Smooth muscle cell of bladder (primary cell): ENCODE data around the gene IGHMBP2. TPM values are rescaled to one million over a fixed set of nuclear protein-coding genes. Genes with fewer than 3 reads are reported as not detected.

ENCODE experiments used
- total RNA-seq: library from RNA; depleted of rRNA; stranded (reverse); fragments of >200 nt; gene quantifications from 2 replicates; pipeline ENCODE4 v1.2.3, GENCODE V29; 2014

IGHMBP2 gene
- 5.4 and 7.7 TPM in 2 replicates for total RNA-seq

DNA sequence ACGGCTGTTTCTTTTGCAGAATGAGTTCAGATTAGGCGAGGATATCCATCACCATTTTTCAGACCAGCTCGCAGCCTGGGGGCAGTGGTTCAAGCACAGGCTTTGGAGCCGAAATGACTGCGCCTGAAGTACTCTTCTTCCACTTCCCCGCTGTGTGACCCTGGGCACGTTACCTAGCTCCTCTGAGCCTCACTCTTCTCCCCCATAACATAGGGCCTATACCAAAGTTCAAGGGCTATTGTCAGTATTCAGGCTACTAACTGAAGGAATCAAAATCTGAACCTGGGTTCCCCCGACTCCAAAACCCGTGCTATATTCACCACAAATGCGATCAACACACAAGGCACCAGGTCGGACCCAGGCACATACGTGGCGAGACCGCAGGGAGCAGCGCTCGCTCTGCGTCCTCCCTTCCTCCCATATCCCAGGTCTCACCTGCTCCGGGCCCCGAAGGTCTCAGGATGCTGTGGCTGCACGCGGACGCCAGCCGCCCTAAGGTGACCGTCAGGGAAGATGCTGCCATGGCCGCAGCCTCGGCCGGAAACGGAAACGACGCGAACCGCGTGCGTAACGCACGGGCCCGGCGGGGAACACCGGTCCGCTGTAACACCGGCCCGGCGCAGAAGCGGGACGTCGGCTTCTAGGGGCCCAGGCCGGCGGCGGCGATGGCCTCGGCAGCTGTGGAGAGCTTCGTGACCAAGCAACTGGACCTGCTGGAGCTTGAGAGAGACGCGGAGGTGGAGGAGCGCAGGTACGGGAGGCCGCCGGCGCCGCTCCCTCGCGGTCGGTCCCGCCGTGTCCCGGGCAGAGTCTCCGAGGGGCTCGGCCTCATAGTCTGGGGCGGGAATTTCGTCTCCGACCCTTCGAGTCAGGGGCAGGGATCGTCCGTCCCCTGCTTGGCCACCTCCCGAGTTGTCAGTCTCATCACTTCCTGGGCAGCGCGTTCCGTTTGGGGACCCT is at the start of gene IGHMBP2, which contains the start of gene MRPL21:
Gene IGHMBP2 (plus strand): TSS at position 604 of the 960 bp plus-strand sequence. CDS start 62 bp downstream, at position 666.
Gene MRPL21 (minus strand): TSS at position 545 of the 960 bp plus-strand sequence. CDS start 22 bp downstream, at position 523.

GRCh38 chr11:68980776-68981065 is 77.0 kb downstream of the IGHMBP2 start, which contains the start of gene MRGPRD:
Gene MRGPRD (minus strand): TSS chr11:68980986. CDS start chr11:68980986, 0 bp downstream.

Other genes starting within 250 kb of the IGHMBP2 start
- gene GAL, start 219.3 kb upstream of the IGHMBP2 start, total RNA-seq = 0.43 TPM in 1 of 2 replicates, not detected in the other
- under 0.01 TPM in 1 of 2 replicates, not detected in the other for gene TESMIN, start 152.4 kb upstream of the IGHMBP2 start, total RNA-seq
- 27.4 and 28.0 TPM in 2 replicates for gene CPT1A, start 62.0 kb upstream of the IGHMBP2 start, total RNA-seq
- gene MRPL21, start 59 bp upstream of the IGHMBP2 start, total RNA-seq = 54.8 and 61.8 TPM in 2 replicates
- not detected in 2 replicates for gene MRGPRD, start 77.1 kb downstream of the IGHMBP2 start, total RNA-seq
- gene MRGPRF, start 109.4 kb downstream of the IGHMBP2 start, total RNA-seq = 29.7 and 29.9 TPM in 2 replicates
- 10.4 and 10.9 TPM in 2 replicates for gene TPCN2, start 145.0 kb downstream of the IGHMBP2 start, total RNA-seq